Posterior vena cava (tissue), 2 donors: ENCODE results near the gene CYREN. TPM values are rescaled to one million over a fixed set of nuclear protein-coding genes. Genes with fewer than 3 reads are reported as not detected.
A peak's percentile ranks its signal among the peaks of the same experiment; 100 is the strongest.
"Not testable (repeated sequence)": the region's sequence is repeated elsewhere in the genome, so short reads cannot be mapped to it uniquely, and the experiment has no call there.

Experiments used
- DNase-seq: peaks from one replicate; pipeline ENCODE4 v3.0.0-alpha.2; 2020; ENCODE audit warnings: low spot score
- intact Hi-C, 2 donors: fragments of 100-400 bp; cut with DNase I; formaldehyde crosslinking; loops; one replicate each; pipeline versions ENCODE4 v1.14.1 to v1.14.2; 2022 to 2023
- microRNA-seq, 2 donors: library from miRNA; unstranded; fragments of <30 nt; microRNA quantifications; one replicate each; pipeline ENCODE4 v1.2.0, GENCODE V29; 2020 to 2021; ENCODE audit warnings: borderline microRNAs expressed in 2 of 2
- total RNA-seq, 2 donors: library from RNA; stranded (reverse); fragmentation: NEBNext Ultra II Directional; extraction: Animal tissue kit (Norgen Biotek cat#: 25700); gene quantifications; one replicate each; pipeline ENCODE4 v1.2.1, GENCODE V29; 2021
- donor health status: DM: yes; HTN: yes; CAD: no.
- donor health status: DM: yes; HTN: yes; CAD: no.

CYREN gene
- total RNA-seq, 2 donors from 2014 or later, result 26.8 to 31.7 TPM

- intact Hi-C loops, result no loop called here
- peak; percentile 78 for DNase-seq
These were observed 22.4 kb downstream of the CYREN start, which contains the start of gene TMEM140 for GRCh38 chr7:135147899-135148721. Gene TMEM140, plus strand, starts transcription at chr7:135148072. Its CDS starts 16,370 bp downstream, at chr7:135164442.

DNA sequence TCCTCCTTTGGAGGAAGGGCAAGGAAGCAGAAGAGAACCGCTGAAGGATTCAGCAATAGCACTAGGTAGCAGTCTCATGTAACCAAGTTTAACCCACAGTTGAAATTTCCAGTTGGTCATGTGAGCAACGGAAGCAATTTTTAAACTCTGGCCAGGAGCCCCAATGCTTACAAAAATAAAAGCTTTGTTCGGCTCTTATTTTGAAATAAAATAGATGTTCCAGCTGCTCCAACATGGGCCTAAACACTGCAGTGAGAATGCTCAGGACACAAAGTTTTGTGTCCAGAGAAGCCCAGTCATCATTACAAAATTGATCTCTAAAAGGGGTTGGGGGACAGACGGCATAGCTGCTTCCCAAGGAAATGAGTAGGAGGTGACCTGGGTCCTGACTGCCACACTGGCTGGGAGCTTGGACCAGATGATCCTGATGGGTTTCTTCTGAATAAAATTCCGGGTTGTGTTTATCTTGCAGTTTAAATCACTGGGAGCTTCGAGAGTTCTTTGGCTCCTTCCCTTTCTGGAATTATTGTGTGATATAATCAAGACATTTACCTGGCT, 23.1 kb downstream of the CYREN start:
- intact Hi-C loops, result no loop called here
- no peak for DNase-seq

DNA sequence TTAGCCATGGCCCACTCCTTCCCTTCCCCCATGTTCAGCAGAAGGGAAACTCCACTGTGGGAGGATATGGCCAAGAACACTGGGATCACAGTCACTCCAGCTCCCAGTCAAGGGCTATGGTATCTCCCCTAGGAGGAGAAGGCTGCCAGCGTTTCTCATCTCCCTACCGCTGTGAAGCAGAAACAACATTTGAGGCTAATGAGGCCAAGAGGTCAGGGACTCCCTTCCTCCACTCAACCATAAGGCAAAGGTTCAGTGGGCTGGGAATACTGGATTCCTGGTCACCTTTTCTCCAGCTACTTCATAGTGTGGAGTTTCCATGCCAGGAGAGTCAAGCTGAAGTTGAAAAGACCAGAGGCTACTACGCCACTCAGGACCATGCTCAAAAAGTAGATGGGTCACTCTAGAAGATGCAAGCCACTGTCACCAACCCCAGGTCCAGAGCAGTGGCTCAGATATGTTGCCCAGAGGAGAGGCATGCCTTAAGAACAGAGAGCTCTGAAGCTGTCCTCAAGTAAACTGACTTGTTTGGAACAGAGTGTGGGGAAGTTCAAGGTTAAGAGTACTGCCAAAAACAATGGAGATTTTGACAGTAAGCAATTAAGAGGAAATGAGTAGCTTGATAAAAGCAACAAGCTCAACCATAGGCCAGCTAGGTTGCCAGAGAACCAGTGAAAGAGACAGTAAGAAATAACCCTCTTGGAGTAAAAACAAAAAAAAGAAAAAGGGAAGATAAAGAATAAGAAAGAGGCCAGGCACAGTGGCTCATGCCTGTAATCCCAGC, 26.4 kb downstream of the CYREN start:
- no peak for DNase-seq
- intact Hi-C loops, result no loop called here

DNA sequence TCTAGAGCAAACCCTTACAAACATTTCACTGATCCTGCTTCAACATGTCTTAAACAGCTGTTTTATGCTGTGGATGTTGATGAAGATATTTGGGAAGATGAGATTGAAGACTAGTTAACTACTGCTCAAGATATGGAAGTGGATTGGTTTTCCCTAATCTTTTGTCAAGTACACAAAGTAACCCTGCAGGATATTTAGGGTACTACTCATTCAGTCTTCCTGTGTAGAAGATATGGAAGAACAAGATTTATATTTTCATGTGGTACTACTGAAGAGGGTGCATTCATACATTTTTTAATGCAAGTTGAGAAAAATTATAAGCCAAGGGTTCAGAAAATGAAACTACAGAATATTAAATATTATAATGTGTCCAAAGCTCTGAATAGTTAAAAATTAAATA, 40.9 kb downstream of the CYREN start:
- intact Hi-C loops, result no loop called here
- DNase-seq, result no peak

- DNase-seq, result no peak
- intact Hi-C loops, result no loop called here
These were observed 41.6 kb downstream of the CYREN start for GRCh38 chr7:135128931-135129330.

DNA sequence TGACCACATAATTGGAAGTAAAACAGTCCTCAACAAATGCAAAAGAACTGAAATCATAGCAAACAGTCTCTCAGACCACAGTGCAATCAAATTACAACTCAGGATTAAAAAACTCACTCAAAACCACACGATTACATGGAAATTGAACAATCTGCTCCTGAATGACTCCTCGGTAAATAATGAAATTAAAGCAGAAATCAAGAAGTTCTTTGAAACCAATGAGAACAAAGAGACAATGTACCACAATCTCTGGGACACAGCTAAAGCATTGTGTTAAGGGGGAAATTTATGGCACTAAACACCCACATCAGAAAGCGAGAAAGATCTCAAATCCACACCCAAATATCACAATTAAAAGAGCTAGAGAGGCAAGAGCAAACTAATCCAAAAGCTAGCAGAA, 45.9 kb downstream of the CYREN start:
- DNase-seq, intact Hi-C loops: not testable (repeated sequence)

DNA sequence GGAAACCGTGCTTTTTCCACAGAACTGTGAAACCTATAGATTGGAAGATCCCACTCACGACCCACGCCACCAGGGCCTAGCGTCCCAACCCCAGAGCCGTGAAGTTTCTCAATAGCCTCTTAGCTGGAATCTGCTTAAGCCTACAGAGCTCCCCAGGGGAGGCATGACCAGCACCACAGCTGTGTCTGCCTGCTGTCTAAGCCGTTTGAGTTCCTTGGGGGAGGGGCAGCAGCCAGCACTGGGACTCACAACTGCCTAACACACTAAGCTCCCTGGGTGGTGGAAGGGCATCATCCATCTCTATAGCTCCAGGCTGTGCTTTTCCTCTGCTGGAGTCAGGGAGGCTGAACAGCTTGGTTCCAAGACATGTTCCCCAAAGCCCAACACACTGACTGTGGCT, 48.6 kb downstream of the CYREN start:
- intact Hi-C loops, result no loop called here
- no peak for DNase-seq

DNA sequence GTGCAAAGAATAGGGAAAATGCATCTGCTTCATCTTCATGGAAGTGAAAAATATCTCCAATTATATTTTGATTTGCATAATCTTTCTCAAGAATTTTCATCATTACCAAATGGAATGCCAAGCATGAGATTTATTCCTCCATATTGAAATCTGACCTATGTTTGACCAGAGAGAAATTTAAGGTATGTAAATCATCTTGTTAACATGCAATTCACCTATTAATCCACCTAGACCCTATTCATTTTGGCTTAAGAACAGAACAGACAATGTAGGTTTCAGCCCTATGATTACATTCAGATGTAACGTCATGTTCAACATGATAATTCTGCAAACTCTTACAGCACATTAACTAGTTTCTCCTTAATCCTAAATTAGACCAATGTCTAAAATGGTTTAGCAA, 53.4 kb downstream of the CYREN start:
- DNase-seq, result no peak
- intact Hi-C loops, result loop anchor here in 1 of 2 donors (10.0 kb wide), 1 partner anchor 1288 kb away; no protein-coding TSS in a partner anchor

Small RNA genes within 50 kb of the gene (microRNA-seq; reads per million reads assigned to microRNA genes)
- 0.26 to 0.32 reads per million in 2 donors for gene MIR6509

Other genes with a start within 250 kb of the CYREN start
- gene AGBL3, start 184.2 kb downstream of the CYREN start, total RNA-seq, result 1 to 10 TPM; 4.3 to 5.6 TPM
- 10 to 100 TPM in 1 of 2 donors, 1 to 10 TPM in 1; 8.8 to 12.2 TPM for gene TMEM140, start 22.6 kb downstream of the CYREN start, total RNA-seq
- gene WDR91, start 40.8 kb upstream of the CYREN start, total RNA-seq, result 10 to 100 TPM in 1 of 2 donors, 1 to 10 TPM in 1; 9.2 to 11.3 TPM
- gene STRA8, start 63.1 kb upstream of the CYREN start, total RNA-seq, result not detected